ENCODE results near the gene SEMA5B. TPM values are rescaled to one million over a fixed set of nuclear protein-coding genes. Genes with fewer than 3 reads are reported as not detected.

SEMA5B gene
- total and polyA plus RNA-seq, 2 donors (not counting 3 experiments of a cell fraction or from before 2014, with no cell fraction given), result 0.07 TPM; not detected in 1

GRCh38 chr3:123019161-123019560, 8.4 kb downstream of the SEMA5B start:
- no peak for DNase-seq (ENCODE audit: low read depth, low spot score)
- intact Hi-C loops (cut with micrococcal nuclease), result no loop called here
- POLR2A ChIA-PET, result no interaction called here
- CTCF ChIA-PET, result interaction anchor here (0.8 to 1.0 kb wide), 2 partner anchors 8 to 11 kb away, joined by 3 to 4 read pairs; partner anchors contain the start of gene SEMA5B
- Histone ChIP-seq H2AFZ (ENCODE audit: low read depth, low read length) (no peak overlapping the region), H3K4me1 (ENCODE audit: control insufficient read depth, extremely low read depth, insufficient read depth, low read length) (no peaks in the 10 kb centered on the region), H3K9me3 (replicated peaks; ENCODE audit: control insufficient read depth, insufficient read depth, low read length) (no peaks in the 10 kb centered on the region), H3K4me3 (replicated peaks in 1 of 3; ENCODE audit: insufficient read depth in 1 of 3, low read depth in 1 of 3, low read length in 3 of 3) (no peak overlapping the region), H3K36me3 (ENCODE audit: control insufficient read depth in 2 of 2, extremely low read depth in 1 of 2, insufficient read depth in 2 of 2, low read length in 2 of 2) (no peaks in the 10 kb centered on the region), H3K27me3 (ENCODE audit: control insufficient read depth in 2 of 2, insufficient read depth in 2 of 2, low read length in 2 of 2) (peaks cover 34 to 49% of the 10 kb centered on the region in 2 experiments), H3K79me2 (ENCODE audit: control insufficient read depth, insufficient read depth, low read length) (no peaks in the 10 kb centered on the region), H4K20me1 (replicated peaks; ENCODE audit: control insufficient read depth, extremely low read depth, insufficient read depth, low read length) (no peaks in the 10 kb centered on the region), H3K4me2 (ENCODE audit: insufficient read depth, low read length) (no peak overlapping the region), H3K9me1 (replicated peaks; ENCODE audit: control insufficient read depth, extremely low read depth, insufficient read depth, low read length) (no peaks in the 10 kb centered on the region), H3K27ac (ENCODE audit: insufficient read depth, low read depth, low read length) (no peak overlapping the region), H3K9ac (replicated peaks; ENCODE audit: extremely low read depth, insufficient read depth, low read length) (no peak overlapping the region)
- dilution Hi-C loops (cut with MboI; ENCODE audit: extremely low pct_ligation_motif_present, low sequenced_read_pairs), result no loop called here
- TF ChIP-seq MYC (IDR thresholded peaks at IDR 0.05; ENCODE audit: low read depth, low read length) (no peak), POLR2A (IDR thresholded peaks at IDR 0.05; ENCODE audit: low read depth, low read length) (no peak), MAX (IDR thresholded peaks at IDR 0.05; ENCODE audit: insufficient read depth, insufficient read length) (no peak), GATA2 (IDR thresholded peaks at IDR 0.05; ENCODE audit: insufficient read depth, insufficient read length, low read depth, low read length) (no peak), CTCF (IDR thresholded peaks at IDR 0.05; ENCODE audit: extremely low read depth in 1 of 2, insufficient read depth in 1 of 2, low read depth in 1 of 2, low read length in 2 of 2) (no peak), POLR2AphosphoS5 (IDR thresholded peaks at IDR 0.05; ENCODE audit: insufficient read depth, low read depth, low read length) (no peak)
- BruUV-seq (replicated peaks), result no TSS peak
- FAIRE-seq, result no peak

GRCh38 chr3:123018683-123019082, 8.9 kb downstream of the SEMA5B start:
- ChIA-PET POLR2A (no interaction called here), CTCF (interaction anchor here (0.8 to 1.0 kb wide), 2 partner anchors 9 to 11 kb away, joined by 3 to 4 read pairs; partner anchors contain the start of gene SEMA5B)
- H3K27me3 ChIP-seq (ENCODE audit: control insufficient read depth in 2 of 2, insufficient read depth in 2 of 2, low read length in 2 of 2), result peaks cover 29 to 44% of the 10 kb centered on the region in 2 experiments

More at GRCh38 chr3:123018683-123019082, 8.9 kb downstream of the SEMA5B start:
- TF ChIP-seq FOS (IDR thresholded peaks at IDR 0.05; ENCODE audit: borderline replicate concordance, insufficient read depth, low read length) (no peak), CTCF (IDR thresholded peaks at IDR 0.05; ENCODE audit: extremely low read depth in 1 of 2, insufficient read depth in 1 of 2, low read depth in 1 of 2, low read length in 2 of 2) (no peak), POLR2AphosphoS5 (IDR thresholded peaks at IDR 0.05; ENCODE audit: insufficient read depth, low read depth, low read length) (no peak), JUN (IDR thresholded peaks at IDR 0.05; ENCODE audit: borderline replicate concordance, insufficient read depth, insufficient read length, low read depth) (no peak), EZH2 (IDR thresholded peaks at IDR 0.05; ENCODE audit: borderline replicate concordance, low read depth, low read length, severe bottlenecking) (no peak), GATA2 (IDR thresholded peaks at IDR 0.05; ENCODE audit: insufficient read depth, insufficient read length, low read depth, low read length) (no peak), MYC (IDR thresholded peaks at IDR 0.05; ENCODE audit: low read depth, low read length) (no peak), MAX (IDR thresholded peaks at IDR 0.05; ENCODE audit: insufficient read depth, insufficient read length) (no peak), POLR2A (IDR thresholded peaks at IDR 0.05; ENCODE audit: low read depth, low read length) (no peak)
- DNase-seq (ENCODE audit: low read depth, low spot score) (no peak), FAIRE-seq (no peak)
- H3K4me1 ChIP-seq (ENCODE audit: control insufficient read depth, extremely low read depth, insufficient read depth, low read length), result no peaks in the 10 kb centered on the region
- no peak overlapping the region for H3K9ac ChIP-seq (replicated peaks; ENCODE audit: extremely low read depth, insufficient read depth, low read length)
- H2AFZ ChIP-seq (ENCODE audit: low read depth, low read length), result no peak overlapping the region
- dilution Hi-C loops (cut with MboI; ENCODE audit: extremely low pct_ligation_motif_present, low sequenced_read_pairs) (no loop called here), intact Hi-C loops (cut with micrococcal nuclease) (no loop called here)
- H4K20me1 ChIP-seq (replicated peaks; ENCODE audit: control insufficient read depth, extremely low read depth, insufficient read depth, low read length), result no peaks in the 10 kb centered on the region
- no peaks in the 10 kb centered on the region for H3K79me2 ChIP-seq (ENCODE audit: control insufficient read depth, insufficient read depth, low read length)
- no TSS peak for BruUV-seq (replicated peaks)
- H3K4me2 ChIP-seq (ENCODE audit: insufficient read depth, low read length), result no peak overlapping the region
- H3K27ac ChIP-seq (ENCODE audit: insufficient read depth, low read depth, low read length), result no peak overlapping the region
- no peaks in the 10 kb centered on the region for H3K9me1 ChIP-seq (replicated peaks; ENCODE audit: control insufficient read depth, extremely low read depth, insufficient read depth, low read length)
- no peaks in the 10 kb centered on the region for H3K36me3 ChIP-seq (ENCODE audit: control insufficient read depth in 2 of 2, extremely low read depth in 1 of 2, insufficient read depth in 2 of 2, low read length in 2 of 2)
- no peaks in the 10 kb centered on the region for H3K9me3 ChIP-seq (replicated peaks; ENCODE audit: control insufficient read depth, insufficient read depth, low read length)
- H3K4me3 ChIP-seq (replicated peaks in 1 of 3; ENCODE audit: insufficient read depth in 1 of 3, low read depth in 1 of 3, low read length in 3 of 3), result no peak overlapping the region

Measured in endothelial cell of umbilical vein (primary cell).